Thoracic aorta (tissue), 2 donors: ENCODE results near the gene PCBP3. TPM values are rescaled to one million over a fixed set of nuclear protein-coding genes. Genes with fewer than 3 reads are reported as not detected.

Source experiments
- ATAC-seq: fragments of 150-250 bp; one replicate; pipeline ENCODE4 v1.8.0; 2017; ENCODE audit warnings: low read depth; ENCODE audit not compliant: insufficient number of reproducible peaks, low FRiP score
- DNase-seq: peaks from one replicate; pipeline ENCODE4 v3.0.0-alpha.2; 2020; ENCODE audit warnings: low spot score
- H3K27ac ChIP-seq, 2 donors: fragments of 200-600 bp; sonication (generic); 1 replicate in 1 of 2; 2 replicates in 1 of 2; pipeline ENCODE4 v1.5.1; 2016; ENCODE audit warnings: mild to moderate bottlenecking in 2 of 2, moderate library complexity in 2 of 2
- H3K27me3 ChIP-seq: fragments of 200-600 bp; sonication (generic); replicated peaks from 2 replicates; pipeline ENCODE4 v1.6.0; 2016; ENCODE audit warnings: mild to moderate bottlenecking; ENCODE audit not compliant: insufficient read depth
- H3K36me3 ChIP-seq: fragments of 200-600 bp; sonication (generic); one replicate; pipeline ENCODE4 v1.5.1; 2016
- H3K4me1 ChIP-seq, 2 donors: fragments of 200-600 bp; sonication (generic); 1 replicate in 1 of 2; 2 replicates in 1 of 2; pipeline versions ENCODE4 v1.5.1 to v1.6.0; 2016; ENCODE audit warnings: low read depth in 2 of 2, mild to moderate bottlenecking in 1 of 2; ENCODE audit not compliant: control insufficient read depth in 1 of 2
- H3K4me3 ChIP-seq: fragments of 200-600 bp; sonication (generic); 2 replicates; pipeline ENCODE4 v1.5.1; 2016; ENCODE audit warnings: mild to moderate bottlenecking
- H3K9me3 ChIP-seq: fragments of 200-600 bp; sonication (generic); 2 replicates; pipeline ENCODE4 v1.5.1; 2016
- total RNA-seq, 2 donors: library from RNA; depleted of rRNA; stranded (reverse); fragments of >200 nt; gene quantifications; one replicate each; pipeline versions ENCODE4 v1.1.0 to v1.2.3, GENCODE V29; 2016
- TF ChIP-seq, protein P1 (sequence below): fragments of 200-600 bp; sonication (generic); IDR thresholded peaks from one replicate; pipeline ENCODE4 v1.5.1; 2019; ENCODE audit warnings: antibody characterized with exemption

The PCBP3 gene
- total RNA-seq, 2 donors from 2014 or later, result 4.5 to 28.4 TPM

DNA sequence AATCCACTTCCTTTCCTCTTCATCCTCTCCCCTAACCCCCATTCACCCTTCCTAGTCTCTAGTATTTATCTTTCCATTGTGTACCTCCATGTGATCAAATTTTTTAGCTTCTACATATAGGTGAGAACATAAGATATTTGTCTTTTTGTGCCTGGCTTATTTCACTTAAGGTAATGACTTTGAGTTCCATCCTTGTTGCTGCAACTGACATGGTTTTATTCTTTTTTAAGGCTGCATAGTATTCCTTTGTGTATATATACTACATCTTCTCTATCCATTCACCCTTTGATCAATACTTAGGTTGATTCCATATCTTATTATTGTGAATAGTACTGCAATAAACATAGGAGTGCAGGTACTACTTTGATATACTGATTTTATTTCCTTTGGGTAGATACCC, 128.7 kb downstream of the PCBP3 start:
- Histone ChIP-seq H3K4me3 (no peak overlapping the region), H3K36me3 (no peaks in the 10 kb centered on the region), H3K4me1 (peaks cover 0 to 7% of the 10 kb centered on the region in 2 donors), H3K27ac (no peak overlapping the region), H3K27me3 (no peaks in the 10 kb centered on the region), H3K9me3 (peaks cover 8% of the 10 kb centered on the region)
- no peak for DNase-seq
- no peak for ATAC-seq
- TF ChIP-seq, protein P1, sequence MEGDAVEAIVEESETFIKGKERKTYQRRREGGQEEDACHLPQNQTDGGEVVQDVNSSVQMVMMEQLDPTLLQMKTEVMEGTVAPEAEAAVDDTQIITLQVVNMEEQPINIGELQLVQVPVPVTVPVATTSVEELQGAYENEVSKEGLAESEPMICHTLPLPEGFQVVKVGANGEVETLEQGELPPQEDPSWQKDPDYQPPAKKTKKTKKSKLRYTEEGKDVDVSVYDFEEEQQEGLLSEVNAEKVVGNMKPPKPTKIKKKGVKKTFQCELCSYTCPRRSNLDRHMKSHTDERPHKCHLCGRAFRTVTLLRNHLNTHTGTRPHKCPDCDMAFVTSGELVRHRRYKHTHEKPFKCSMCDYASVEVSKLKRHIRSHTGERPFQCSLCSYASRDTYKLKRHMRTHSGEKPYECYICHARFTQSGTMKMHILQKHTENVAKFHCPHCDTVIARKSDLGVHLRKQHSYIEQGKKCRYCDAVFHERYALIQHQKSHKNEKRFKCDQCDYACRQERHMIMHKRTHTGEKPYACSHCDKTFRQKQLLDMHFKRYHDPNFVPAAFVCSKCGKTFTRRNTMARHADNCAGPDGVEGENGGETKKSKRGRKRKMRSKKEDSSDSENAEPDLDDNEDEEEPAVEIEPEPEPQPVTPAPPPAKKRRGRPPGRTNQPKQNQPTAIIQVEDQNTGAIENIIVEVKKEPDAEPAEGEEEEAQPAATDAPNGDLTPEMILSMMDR, result no peak

GRCh38 chr21:45774291-45774690, 130.8 kb downstream of the PCBP3 start:
- TF ChIP-seq, protein P1, result no peak
- no peak for ATAC-seq
- Histone ChIP-seq H3K27me3 (no peaks in the 10 kb centered on the region), H3K27ac (no peak overlapping the region), H3K9me3 (peaks cover 11% of the 10 kb centered on the region), H3K4me3 (no peak overlapping the region), H3K4me1 (no peaks in the 10 kb centered on the region), H3K36me3 (no peaks in the 10 kb centered on the region)
- no peak for DNase-seq

DNA sequence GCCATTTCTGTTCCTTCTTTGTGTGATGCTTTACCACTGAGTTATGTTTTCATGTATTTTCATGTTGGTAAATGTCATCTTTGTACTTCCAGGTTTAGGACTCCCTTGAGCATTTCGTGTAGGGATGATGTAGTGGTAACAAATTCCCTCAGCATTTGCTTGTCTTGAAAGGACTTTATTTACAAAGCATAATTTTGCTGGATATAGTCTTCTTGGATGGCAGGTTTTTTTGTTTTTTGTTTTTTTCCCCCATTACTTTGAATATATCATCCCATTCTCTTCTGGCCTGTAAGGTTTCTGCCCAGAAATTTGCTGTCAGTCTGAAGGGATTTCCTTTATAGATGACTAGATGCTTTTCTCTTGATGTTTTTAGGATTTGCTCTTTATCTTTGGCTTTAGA, 133.4 kb downstream of the PCBP3 start:
- TF ChIP-seq, protein P1, result no peak
- ATAC-seq (no peak), DNase-seq (no peak)
- H3K9me3 ChIP-seq, result peaks cover 11% of the 10 kb centered on the region
- H3K36me3 ChIP-seq, result no peaks in the 10 kb centered on the region
- H3K4me3 ChIP-seq, result no peak overlapping the region
- no peaks in the 10 kb centered on the region for H3K27me3 ChIP-seq
- no peak overlapping the region for H3K27ac ChIP-seq
- H3K4me1 ChIP-seq, result no peaks in the 10 kb centered on the region

GRCh38 chr21:45778686-45779085, 135.2 kb downstream of the PCBP3 start:
- Histone ChIP-seq H3K36me3 (no peaks in the 10 kb centered on the region), H3K27me3 (no peaks in the 10 kb centered on the region), H3K4me3 (no peak overlapping the region), H3K27ac (no peak overlapping the region), H3K4me1 (no peaks in the 10 kb centered on the region), H3K9me3 (peaks cover 11% of the 10 kb centered on the region)
- TF ChIP-seq, protein P1, result no peak
- no peak for DNase-seq
- no peak for ATAC-seq

- ATAC-seq, result no peak
- no peak overlapping the region for H3K27ac ChIP-seq
- TF ChIP-seq, protein P1, result no peak
- H3K36me3 ChIP-seq, result no peaks in the 10 kb centered on the region
- no peaks in the 10 kb centered on the region for H3K27me3 ChIP-seq
- H3K4me1 ChIP-seq, result no peaks in the 10 kb centered on the region
- H3K4me3 ChIP-seq, result no peak overlapping the region
- H3K9me3 ChIP-seq, result peaks cover 11% of the 10 kb centered on the region
- no peak for DNase-seq
Observed at GRCh38 chr21:45779226-45779625, 135.7 kb downstream of the PCBP3 start.
